RWPE1 (cell line): ENCODE data around the gene MEAF6.

Experiments
- CTCF ChIA-PET: fragments of 350-600 bp; sonication (Branson Sonifier 250); formaldehyde crosslinking; extraction: SDS; loops from one replicate; lab custom pipeline; 2021; lab: Yijun Ruan, JAX
- POLR2A ChIA-PET: fragments of 400-600 bp; formaldehyde crosslinking; extraction: SDS; loops from one replicate; lab custom pipeline; 2020; ENCODE audit warnings: antibody characterized with exemption; ENCODE audit not compliant: low non-redundant PET; lab: Yijun Ruan, JAX
- DNase-seq: peaks from one replicate; pipeline ENCODE4 v3.0.0; 2012; ENCODE audit warnings: low spot score
- H3K27ac ChIP-seq: fragments of 450-650 bp; 2 replicates; pipeline ENCODE4 v1.5.1; 2017
- TF ChIP-seq, protein P1 (sequence below): fragments of 450-650 bp; conservative IDR thresholded peaks from 2 replicates; pipeline ENCODE4 v1.5.1; 2017; ENCODE audit warnings: low read depth, mild to moderate bottlenecking

Gene MEAF6

GRCh38 chr1:37483785-37484184 lies 30.8 kb downstream of the MEAF6 start:
- ChIA-PET CTCF (no interaction called here), POLR2A (interaction anchor here (3.5 kb wide), 1 partner anchor 8 kb away, joined by 19 read pairs; the partner anchor contains the start of gene ZC3H12A)
- TF ChIP-seq, protein P1, sequence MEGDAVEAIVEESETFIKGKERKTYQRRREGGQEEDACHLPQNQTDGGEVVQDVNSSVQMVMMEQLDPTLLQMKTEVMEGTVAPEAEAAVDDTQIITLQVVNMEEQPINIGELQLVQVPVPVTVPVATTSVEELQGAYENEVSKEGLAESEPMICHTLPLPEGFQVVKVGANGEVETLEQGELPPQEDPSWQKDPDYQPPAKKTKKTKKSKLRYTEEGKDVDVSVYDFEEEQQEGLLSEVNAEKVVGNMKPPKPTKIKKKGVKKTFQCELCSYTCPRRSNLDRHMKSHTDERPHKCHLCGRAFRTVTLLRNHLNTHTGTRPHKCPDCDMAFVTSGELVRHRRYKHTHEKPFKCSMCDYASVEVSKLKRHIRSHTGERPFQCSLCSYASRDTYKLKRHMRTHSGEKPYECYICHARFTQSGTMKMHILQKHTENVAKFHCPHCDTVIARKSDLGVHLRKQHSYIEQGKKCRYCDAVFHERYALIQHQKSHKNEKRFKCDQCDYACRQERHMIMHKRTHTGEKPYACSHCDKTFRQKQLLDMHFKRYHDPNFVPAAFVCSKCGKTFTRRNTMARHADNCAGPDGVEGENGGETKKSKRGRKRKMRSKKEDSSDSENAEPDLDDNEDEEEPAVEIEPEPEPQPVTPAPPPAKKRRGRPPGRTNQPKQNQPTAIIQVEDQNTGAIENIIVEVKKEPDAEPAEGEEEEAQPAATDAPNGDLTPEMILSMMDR, result no peak
- H3K27ac ChIP-seq, result peak overlapping the region; percentile 100
- no peak for DNase-seq

GRCh38 chr1:37482796-37483744 lies 31.5 kb downstream of the MEAF6 start:
- ChIA-PET CTCF (no interaction called here), POLR2A (no interaction called here)
- DNase-seq, result no peak
- TF ChIP-seq, protein P1, result no peak
- H3K27ac ChIP-seq, result peak overlapping the region; percentile 100

DNA sequence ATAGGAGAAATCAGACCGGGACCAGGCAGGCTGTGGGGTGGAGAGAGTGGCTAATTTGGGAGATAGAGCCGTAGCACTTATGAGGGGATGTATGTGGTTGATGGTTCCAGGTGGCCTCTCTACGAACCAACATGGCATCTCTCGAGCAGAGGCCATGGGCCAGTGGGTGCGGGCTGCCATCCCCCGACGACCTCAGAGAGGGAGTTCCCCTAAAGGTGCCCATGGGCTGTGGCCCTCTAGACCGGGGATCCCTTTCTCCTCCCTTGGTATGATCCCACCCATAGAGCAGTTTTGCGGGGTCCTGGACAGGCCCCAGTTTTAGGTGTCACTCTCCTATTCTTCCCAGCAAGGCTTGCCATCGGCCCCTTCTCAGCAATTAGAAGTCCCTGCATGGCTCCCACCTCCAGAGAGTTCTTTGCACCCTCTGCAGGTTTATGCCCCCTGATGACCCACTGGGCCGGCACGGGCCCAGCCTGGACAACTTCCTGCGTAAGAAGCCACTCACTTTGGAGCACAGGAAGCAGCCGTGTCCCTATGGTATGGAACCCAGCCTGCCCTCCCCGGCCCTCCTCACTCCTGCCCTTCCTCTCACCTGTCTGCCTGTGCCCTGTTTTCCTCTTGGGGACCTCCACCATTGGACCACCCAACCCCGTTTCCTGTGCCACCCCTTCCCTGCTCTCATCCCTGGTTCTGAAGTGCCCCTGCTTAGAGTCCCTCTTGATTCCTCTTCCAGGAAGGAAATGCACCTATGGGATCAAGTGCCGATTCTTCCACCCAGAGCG lies 32.4 kb downstream of the MEAF6 start:
- ChIA-PET POLR2A (no interaction called here), CTCF (interaction anchor here (0.6 kb wide), 1 partner anchor 765 kb away, joined by 3 read pairs; no protein-coding TSS in a partner anchor)
- H3K27ac ChIP-seq, result peak overlapping the region; percentile 100
- TF ChIP-seq, protein P1, result no peak
- no peak for DNase-seq

DNA sequence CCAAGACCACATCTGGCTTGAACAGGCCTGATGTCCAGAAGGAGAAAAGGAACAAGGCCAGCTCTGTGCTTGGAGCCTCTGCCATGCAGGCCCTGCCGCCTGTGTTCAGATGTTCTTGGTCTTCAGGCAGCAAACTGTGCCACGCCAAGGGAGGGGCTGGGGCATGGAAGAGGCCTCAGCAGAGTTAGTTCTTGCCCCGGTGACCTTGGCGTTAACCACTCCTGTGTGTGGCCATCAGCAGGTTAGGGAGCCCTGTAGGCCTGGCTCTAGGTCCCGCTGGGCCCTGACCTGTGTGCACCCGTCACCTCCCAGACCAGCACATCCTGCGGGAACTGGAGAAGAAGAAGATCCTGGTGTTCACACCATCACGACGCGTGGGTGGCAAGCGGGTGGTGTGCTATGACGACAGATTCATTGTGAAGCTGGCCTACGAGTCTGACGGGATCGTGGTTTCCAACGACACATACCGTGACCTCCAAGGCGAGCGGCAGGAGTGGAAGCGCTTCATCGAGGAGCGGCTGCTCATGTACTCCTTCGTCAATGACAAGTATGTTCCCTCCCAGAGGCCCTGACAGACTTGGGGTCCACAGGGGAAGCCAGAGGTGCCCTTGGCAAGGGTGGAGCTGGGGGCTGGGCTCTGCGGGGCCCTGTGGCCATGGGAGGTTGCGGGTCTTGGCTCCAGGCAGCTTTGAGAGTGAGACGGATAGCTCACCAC lies 33.1 kb downstream of the MEAF6 start:
- H3K27ac ChIP-seq, result peak overlapping the region; percentile 100
- DNase-seq, result no peak
- TF ChIP-seq, protein P1, result no peak
- POLR2A ChIA-PET, result interaction anchor here (0.5 kb wide), 1 partner anchor 32 kb away, joined by 5 read pairs; no protein-coding TSS in a partner anchor
- CTCF ChIA-PET, result interaction anchor here (0.6 kb wide), 2 partner anchors 433 to 764 kb away, joined by 3 read pairs; no protein-coding TSS in a partner anchor

DNA sequence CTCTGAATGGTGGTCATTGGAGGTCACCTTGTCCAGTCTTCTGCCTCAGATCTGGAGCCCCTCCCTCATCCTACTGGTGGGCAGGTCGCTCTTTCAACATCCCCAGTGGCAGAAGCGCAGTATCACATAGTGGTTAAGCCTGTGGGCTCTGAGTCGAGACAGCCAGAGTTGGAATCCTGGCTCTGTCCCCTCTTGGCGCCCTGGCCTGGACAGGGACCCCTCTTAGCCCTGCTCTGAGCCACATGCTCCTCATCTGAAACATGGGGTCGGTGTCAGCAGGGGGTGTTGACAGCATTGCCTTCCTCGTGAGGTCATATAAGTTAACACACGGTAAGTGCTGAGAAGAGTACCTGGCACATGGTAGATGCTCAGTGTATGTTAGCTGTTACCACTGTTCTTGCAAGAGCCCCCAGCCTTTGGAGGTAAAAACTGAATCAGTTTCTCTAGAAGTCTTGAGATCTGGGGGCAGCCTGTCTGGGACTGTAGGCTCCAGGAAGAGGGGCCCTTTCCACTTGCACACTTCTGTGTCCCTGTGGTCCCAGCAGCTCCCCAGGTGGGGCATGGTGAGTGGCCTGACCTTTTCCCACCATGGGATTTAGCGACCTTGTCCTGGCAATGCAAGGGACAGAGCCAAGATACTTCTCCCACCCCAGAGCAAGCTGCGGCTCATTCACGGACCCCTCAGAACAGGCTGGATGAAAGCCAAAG lies 33.8 kb downstream of the MEAF6 start:
- H3K27ac ChIP-seq, result peak overlapping the region; percentile 100
- POLR2A ChIA-PET, result interaction anchor here (0.5 kb wide), 1 partner anchor 32 kb away, joined by 5 read pairs; no protein-coding TSS in a partner anchor
- TF ChIP-seq, protein P1, result no peak
- no peak for DNase-seq
- CTCF ChIA-PET, result interaction anchor here (0.6 kb wide), 1 partner anchor 432 kb away, joined by 3 read pairs; no protein-coding TSS in a partner anchor
